HepG2 (cell line): ENCODE results near the gene CTIF. TPM values are rescaled to one million over a fixed set of nuclear protein-coding genes. Genes with fewer than 3 reads are reported as not detected.

ENCODE experiments used
- CEBPZ ChIP-seq: IDR thresholded peaks from 2 replicates; pipeline ENCODE4 v1.6.1; 2012; ENCODE audit warnings: low read length, improper control_type of control experiment
- DMAP1 ChIP-seq: IDR thresholded peaks from 2 replicates; pipeline ENCODE4 v1.6.1; 2016
- FIP1L1 ChIP-seq: fragments of 200-400 bp; formaldehyde crosslinking; IDR thresholded peaks from 2 replicates; pipeline ENCODE4 v1.6.1; 2018; ENCODE audit warnings: low read depth, mild to moderate bottlenecking, low read length, moderate library complexity, borderline replicate concordance; ENCODE audit not compliant: insufficient read depth
- HMGA1 ChIP-seq: sonication (generic); formaldehyde crosslinking; conservative IDR thresholded peaks from 2 replicates; pipeline ENCODE4 v1.4.0; 2020; ENCODE audit warnings: missing genetic modification reagents
- HOXD1 ChIP-seq: sonication (generic); formaldehyde crosslinking; IDR thresholded peaks from 2 replicates; pipeline ENCODE4 v1.5.0; 2020; ENCODE audit warnings: missing genetic modification reagents
- NCOR1 ChIP-seq: fragments of 200-600 bp; sonication (generic); IDR thresholded peaks from 2 replicates; pipeline ENCODE4 v1.7.0; 2017; ENCODE audit warnings: antibody characterized with exemption, low read length, borderline replicate concordance
- NFIB ChIP-seq: sonication (generic); formaldehyde crosslinking; IDR thresholded peaks from 2 replicates; pipeline ENCODE4 v1.9.0; 2021; ENCODE audit warnings: missing genetic modification reagents, mild to moderate bottlenecking, borderline replicate concordance
- PHB2 ChIP-seq: fragments of 450-650 bp; IDR thresholded peaks from 2 replicates; pipeline ENCODE4 v1.6.1; 2018; ENCODE audit not compliant: partially characterized antibody
- POLR2AphosphoS5 ChIP-seq: IDR thresholded peaks from 2 replicates; pipeline ENCODE4 v1.6.1; 2012; ENCODE audit warnings: low read depth, low read length
- SYNCRIP ChIP-seq: fragments of 200-400 bp; formaldehyde crosslinking; IDR thresholded peaks from 2 replicates; pipeline ENCODE4 v1.6.1; 2018; ENCODE audit warnings: mild to moderate bottlenecking, low read depth, low read length; ENCODE audit not compliant: insufficient read depth
- TARDBP ChIP-seq: sonication (generic); formaldehyde crosslinking; IDR thresholded peaks from 2 replicates; pipeline ENCODE4 v1.8.0; 2022; ENCODE audit warnings: mild to moderate bottlenecking, missing genetic modification reagents
- ZBTB14 ChIP-seq: sonication (generic); formaldehyde crosslinking; IDR thresholded peaks from 2 replicates; pipeline ENCODE4 v1.4.0; 2020; ENCODE audit warnings: missing genetic modification reagents
- ZBTB21 ChIP-seq: sonication (generic); formaldehyde crosslinking; IDR thresholded peaks from 2 replicates; pipeline ENCODE4 v1.4.0; 2020; ENCODE audit warnings: missing genetic modification reagents
- ZBTB4 ChIP-seq: sonication (generic); formaldehyde crosslinking; IDR thresholded peaks from 2 replicates; pipeline ENCODE4 v1.4.0; 2020; ENCODE audit warnings: missing genetic modification reagents, mild to moderate bottlenecking, borderline replicate concordance
- ZFP36 ChIP-seq: fragments of 150-350 bp; IDR thresholded peaks from 2 replicates; pipeline ENCODE4 v1.6.1; 2018; ENCODE audit warnings: borderline replicate concordance, low read length, low read depth; ENCODE audit not compliant: partially characterized antibody
- ZNF282 ChIP-seq: fragments of 450-650 bp; IDR thresholded peaks from 2 replicates; pipeline ENCODE4 v1.6.1; 2018; ENCODE audit not compliant: partially characterized antibody
- ZNF335 ChIP-seq: sonication (generic); formaldehyde crosslinking; IDR thresholded peaks from 2 replicates; pipeline ENCODE4 v1.4.0; 2020; ENCODE audit warnings: missing genetic modification reagents
- ZNF616 ChIP-seq: sonication (generic); formaldehyde crosslinking; IDR thresholded peaks from 2 replicates; pipeline ENCODE4 v1.5.0; 2020; ENCODE audit warnings: low read depth, mild to moderate bottlenecking, missing genetic modification reagents
- ZNF776 ChIP-seq: sonication (generic); formaldehyde crosslinking; IDR thresholded peaks from 2 replicates; pipeline ENCODE4 v1.4.0; 2020; ENCODE audit warnings: mild to moderate bottlenecking, missing genetic modification reagents
- polyA plus RNA-seq, 8 experiments: library from polyadenylated mRNA; depleted of rRNA in 3 of 8; stranded (reverse) in 7 of 8; unstranded in 1 of 8; fragments of >200 nt; fragmentation: Illumina TruSeq in 4 of 8; extraction: Trizol in 4 of 8; gene quantifications; 2 replicates each; pipeline versions ENCODE4 v1.2.1 to v1.2.3, GENCODE V29; 2011 to 2016; ENCODE audit warnings: low read depth in 4 of 8, missing spikeins in 1 of 8, mixed read lengths in 1 of 8; ENCODE audit not compliant: insufficient read depth in 1 of 8
- total RNA-seq, 5 experiments: library from RNA; depleted of rRNA; stranded (reverse); fragments of >200 nt; fragmentation: Illumina TruSeq; extraction: Trizol; gene quantifications; 2 replicates each; pipeline ENCODE4 v1.2.3, GENCODE V29; 2016; ENCODE audit warnings: low read depth in 1 of 5

CTIF gene
- total and polyA plus RNA-seq, 2 of the 13 experiments (the other 11 are each of a cell fraction or from before 2014, with no cell fraction given) = 18.2 to 28.0 TPM

- TF ChIP-seq TARDBP (peak; percentile 87), PHB2 (no peak), HOXD1 (peak; percentile 71), ZFP36 (no peak), CEBPZ (no peak), SYNCRIP (no peak), HMGA1 (CRISPR knock-in tag) (no peak), ZBTB21 (CRISPR knock-in tag) (no peak), ZNF335 (CRISPR knock-in tag) (0 out of 2 replicates have a peak, but pooled peaks have one; percentile 54), ZBTB4 (peak; percentile 58; the same call in 1 of the 2 replicates), POLR2AphosphoS5 (peak; percentile 29; the same call in 1 of the 2 replicates), FIP1L1 (no peak), ZBTB14 (CRISPR knock-in tag) (peak; percentile 30; the same call in 1 of the 2 replicates), ZNF776 (0 out of 2 replicates have a peak, but pooled peaks have one; percentile 28), NFIB (CRISPR knock-in tag) (no peak), DMAP1 (CRISPR knock-in tag) (peak; percentile 60), ZNF282 (no peak), NCOR1 (peak; percentile 85), ZNF616 (CRISPR knock-in tag) (no peak; the same call in 1 of the 2 replicates)
These were observed 37.0 kb downstream of the CTIF start (continued) for GRCh38 chr18:48575658-48576456.
